Upper lobe of left lung (tissue), 4 donors: Measurements from ENCODE around the gene CRYBB1.

ENCODE experiments used
- CTCF ChIP-seq, 6 experiments: fragments of 450-650 bp in 4 of 6; fragments of 200-600 bp in 2 of 6; sonication (generic) in 2 of 6; IDR thresholded peaks; one replicate each; pipeline ENCODE4 v1.5.1; 2016 to 2019; ENCODE audit warnings: antibody characterized with exemption in 6 of 6
- EP300 ChIP-seq, 4 donors: sonication (generic); formaldehyde crosslinking; IDR thresholded peaks; one replicate each; pipeline ENCODE4 v1.5.1; 2017; ENCODE audit warnings: antibody characterized with exemption in 4 of 4, control low read depth in 2 of 4
- POLR2A ChIP-seq, 4 donors: fragments of 450-650 bp; IDR thresholded peaks; one replicate each; pipeline ENCODE4 v1.5.1; 2016 to 2017; ENCODE audit warnings: antibody characterized with exemption in 4 of 4, mild to moderate bottlenecking in 2 of 4

GRCh38 chr22:26635117-26635516 lies 17.3 kb upstream of the CRYBB1 start:
- TF ChIP-seq POLR2A (IDR thresholded peaks at IDR 0.05) (no peak), CTCF (IDR thresholded peaks at IDR 0.05) (no peak), EP300 (IDR thresholded peaks at IDR 0.05) (no peak)
